Measurements from ENCODE around the gene PTPN2.
A peak's percentile ranks its signal among the peaks of the same experiment; 100 is the strongest.
"Not testable (repeated sequence)": the region's sequence is repeated elsewhere in the genome, so short reads cannot be mapped to it uniquely, and the experiment has no call there.

PTPN2 gene

DNA sequence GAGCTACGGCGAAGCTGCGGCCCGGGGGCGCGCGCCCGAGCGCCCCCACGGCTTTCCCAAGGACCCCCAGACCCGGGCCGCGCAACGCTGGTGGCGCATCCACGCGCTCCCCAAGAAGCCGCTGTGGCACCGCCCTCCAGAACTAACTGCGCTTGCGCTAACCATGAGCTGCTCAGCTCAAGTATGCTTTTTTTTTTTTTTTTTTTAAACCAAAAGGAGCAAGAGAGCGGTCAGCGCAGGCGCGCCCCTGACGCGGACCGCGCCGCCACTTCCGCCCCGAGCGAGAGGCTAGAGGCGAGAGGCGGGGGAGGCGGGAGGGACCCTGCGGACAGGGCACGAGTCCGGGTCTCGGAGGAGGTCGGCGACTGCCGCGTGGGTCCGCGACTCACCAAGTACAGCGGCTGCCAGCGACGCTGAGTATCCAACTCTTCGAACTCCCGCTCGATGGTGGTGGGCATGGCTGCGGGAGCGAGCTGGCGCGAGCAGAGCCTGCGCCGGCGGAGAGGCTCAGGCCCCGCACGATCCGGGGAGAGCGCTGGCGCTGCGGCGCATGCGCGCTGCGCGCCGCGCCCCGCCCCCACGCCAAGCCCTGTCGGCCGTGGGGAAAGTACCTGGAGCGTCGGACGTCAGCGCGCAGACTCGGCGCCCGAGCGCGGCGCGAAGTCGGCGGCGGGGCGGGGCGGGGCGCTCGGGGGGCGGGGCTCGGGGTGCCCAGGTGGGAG lies at the start of gene PTPN2:
Gene PTPN2 (minus strand): TSS at position 554 of the 722 bp plus-strand sequence. CDS start 96 bp downstream, at position 458.
- DNase-seq (ENCODE audit: low read depth in 2 of 2) = peak; percentile 84 to 90

DNA sequence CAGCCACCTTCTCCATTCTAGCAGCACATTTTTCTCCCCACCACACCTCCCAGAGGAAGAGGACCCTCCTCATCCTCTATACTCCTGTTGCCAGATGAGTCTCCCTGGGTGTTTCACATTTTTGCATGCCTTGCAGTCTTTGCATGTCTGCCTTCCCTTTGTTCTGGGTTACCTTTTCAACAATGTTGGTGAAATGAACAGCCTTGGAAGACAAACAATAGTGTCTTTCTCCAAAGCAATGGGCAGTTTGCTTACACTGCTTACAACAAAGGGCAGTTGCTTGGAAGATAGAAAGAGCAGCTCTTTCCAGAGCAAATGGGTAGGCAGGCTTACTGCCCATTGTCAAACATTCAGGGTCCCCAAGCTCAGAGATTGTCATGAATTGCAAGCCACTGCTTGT lies 49.3 kb upstream of the PTPN2 start:
- DNase-seq (ENCODE audit: low read depth in 2 of 2) = no peak

DNA sequence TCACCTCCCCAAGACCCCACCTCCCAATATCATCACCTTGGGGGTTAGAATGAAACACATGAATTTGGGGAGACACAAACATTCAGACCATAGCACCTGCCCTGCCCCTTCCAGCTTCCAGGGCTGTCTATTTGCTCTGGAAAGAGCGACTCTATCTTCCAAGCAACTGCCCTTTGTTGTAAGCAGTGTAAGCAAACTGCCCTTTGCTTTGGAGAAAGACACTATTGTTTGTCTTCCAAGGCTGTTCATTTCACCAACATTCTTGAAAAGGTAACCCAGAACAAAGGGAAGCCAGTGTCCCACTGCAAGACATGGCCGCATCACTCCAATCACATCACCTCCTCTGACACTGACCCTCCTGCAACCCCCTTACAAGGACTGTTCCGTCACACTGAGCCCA lies 46.9 kb upstream of the PTPN2 start:
- DNase-seq (ENCODE audit: low read depth in 2 of 2) = no peak

DNA sequence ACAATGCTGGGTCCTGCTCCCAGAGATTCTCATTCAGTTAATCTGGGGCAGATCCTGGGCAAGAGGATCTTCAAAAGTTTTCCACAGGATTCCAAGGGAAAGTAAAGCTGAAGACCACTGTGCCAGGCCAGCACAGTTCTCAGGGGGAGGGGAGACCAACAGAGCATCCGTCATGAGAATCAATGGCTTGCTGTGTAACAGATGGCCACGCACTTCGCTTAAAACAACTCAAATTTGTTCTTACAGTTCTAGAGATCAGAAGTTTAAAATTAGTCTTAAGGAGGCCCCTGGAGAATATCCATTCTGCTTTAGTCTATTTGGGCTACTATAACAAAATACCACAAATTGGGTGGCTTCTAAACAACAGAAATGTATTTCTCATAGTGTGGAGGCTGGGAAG lies 46.3 kb upstream of the PTPN2 start:
- no peak for DNase-seq (ENCODE audit: low read depth in 2 of 2)

DNA sequence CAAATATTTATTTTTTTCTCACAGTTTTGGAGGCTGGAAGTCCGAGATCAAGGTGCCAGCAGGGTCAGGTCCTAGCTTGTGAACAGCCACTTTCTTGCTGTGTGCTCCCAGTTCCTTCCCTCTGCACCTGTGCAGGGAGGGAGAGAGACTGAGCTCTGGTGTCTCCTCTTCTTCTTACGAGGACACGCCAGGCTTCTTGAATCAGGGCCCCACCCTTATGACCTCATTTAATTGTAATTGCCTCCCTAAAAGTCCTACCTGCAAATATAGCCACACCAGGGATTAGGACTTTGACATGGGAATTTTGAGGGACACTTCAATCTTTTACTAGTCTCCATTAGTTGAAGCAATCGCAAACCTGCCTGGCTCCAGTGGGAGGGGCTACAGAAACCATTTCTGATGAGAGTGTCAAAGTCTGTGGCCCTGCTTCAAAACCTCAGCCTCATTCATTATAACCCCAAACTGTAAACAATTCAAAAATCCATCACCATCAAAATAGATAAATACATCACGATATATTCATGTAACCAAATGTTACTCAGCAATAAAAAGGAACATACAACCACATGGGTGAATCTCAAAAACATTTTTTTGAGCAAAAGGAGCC lies 45.5 kb upstream of the PTPN2 start:
- no peak for DNase-seq (ENCODE audit: low read depth in 2 of 2)

DNA sequence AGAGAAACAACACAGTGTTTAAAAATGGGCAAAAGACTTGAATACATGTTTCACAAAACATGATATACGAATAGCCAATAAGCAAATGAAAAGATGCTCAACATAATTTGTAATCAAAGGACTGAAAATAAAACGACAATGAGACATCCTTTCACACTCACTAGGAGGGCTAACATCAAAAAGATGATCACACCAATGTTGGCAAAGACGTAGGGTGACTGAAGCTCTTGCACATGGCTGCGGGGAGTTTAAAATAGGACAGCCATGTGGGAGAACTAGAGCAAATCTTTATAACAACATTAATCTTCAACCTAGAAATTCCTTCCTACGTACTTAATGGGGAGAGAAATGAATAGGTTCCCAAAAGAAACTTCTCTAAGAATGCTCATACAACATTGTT lies 44.6 kb upstream of the PTPN2 start:
- DNase-seq (ENCODE audit: low read depth in 2 of 2) = no peak

DNA sequence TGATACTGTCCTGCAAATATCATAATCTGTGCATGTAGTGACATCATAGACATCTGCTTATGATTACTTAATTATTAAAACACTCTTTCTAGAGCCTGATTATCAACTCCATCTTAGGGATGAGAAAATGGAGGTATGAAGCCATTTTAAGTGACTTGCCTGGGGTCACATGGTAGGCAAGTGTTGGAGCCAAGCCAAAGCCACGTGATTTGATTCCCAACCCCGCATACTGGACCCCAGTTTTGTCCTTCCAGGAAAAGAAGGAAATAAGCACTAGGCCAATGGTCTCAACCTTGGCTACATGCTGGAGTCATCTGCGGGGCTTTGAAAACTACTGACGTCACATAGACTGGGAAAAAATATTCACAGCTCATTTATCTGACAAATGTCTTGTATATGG lies 44.2 kb upstream of the PTPN2 start:
- no peak for DNase-seq (ENCODE audit: low read depth in 2 of 2)

DNA sequence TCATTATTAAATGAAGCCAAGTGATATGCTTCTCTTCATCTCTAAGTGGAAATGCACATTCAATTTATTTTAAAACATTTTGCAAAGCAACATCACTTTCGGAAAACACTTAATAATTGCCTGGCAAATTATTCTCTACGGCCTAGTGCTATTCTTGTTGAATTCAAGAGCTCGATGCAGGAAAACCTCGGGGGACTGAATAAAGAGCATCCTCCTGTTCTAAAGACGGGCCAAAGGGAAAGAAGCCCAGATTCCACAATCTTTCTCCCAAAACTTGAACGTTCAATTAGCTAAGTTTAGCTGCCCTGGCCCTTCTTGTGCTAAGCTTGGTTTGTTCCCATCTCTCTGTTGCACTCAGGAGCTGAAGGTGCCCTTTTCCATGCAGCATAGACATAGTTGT lies 40.6 kb upstream of the PTPN2 start:
- no peak for DNase-seq (ENCODE audit: low read depth in 2 of 2)

DNA sequence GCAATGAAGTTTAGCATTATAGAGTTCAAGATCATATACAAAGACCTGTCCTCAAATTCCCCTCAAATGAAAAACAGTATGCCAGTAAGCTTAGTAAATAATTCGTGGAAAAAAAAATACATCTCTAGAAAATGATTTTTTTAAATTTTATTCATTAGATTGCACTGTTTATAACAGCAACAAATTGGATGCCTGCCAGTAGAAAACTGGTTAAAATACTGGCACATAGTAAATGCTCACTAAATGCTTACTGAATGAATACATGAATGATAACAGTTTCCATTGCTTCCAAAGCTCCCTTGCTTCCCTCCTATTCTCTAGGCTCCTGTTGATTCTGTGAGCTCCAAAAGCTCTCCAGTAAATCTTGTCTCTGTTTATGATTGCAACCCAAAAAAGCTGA lies 38.2 kb upstream of the PTPN2 start:
- DNase-seq (ENCODE audit: low read depth in 2 of 2) = no peak

DNA sequence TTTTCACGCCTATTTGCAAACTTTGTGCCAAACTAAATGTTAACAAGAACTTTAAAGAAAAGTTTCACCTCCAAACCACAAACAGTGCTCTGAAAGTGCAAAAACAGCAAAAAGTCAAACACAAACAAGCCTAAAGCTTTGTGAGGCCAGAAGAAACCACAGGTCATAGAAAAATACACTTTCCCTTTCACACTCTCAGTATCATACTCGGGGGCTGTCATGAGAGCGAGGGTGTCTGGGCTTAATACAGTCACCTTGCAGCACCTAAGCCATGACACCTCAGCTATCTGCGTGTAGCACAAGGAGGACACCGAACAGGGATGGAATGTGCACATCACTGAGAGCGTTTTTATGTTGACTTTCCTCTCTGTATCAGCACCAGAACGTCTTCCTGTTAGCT lies 37.1 kb upstream of the PTPN2 start:
- peak in 1 of 2 donors; percentile 14 for DNase-seq (ENCODE audit: low read depth in 2 of 2)

DNA sequence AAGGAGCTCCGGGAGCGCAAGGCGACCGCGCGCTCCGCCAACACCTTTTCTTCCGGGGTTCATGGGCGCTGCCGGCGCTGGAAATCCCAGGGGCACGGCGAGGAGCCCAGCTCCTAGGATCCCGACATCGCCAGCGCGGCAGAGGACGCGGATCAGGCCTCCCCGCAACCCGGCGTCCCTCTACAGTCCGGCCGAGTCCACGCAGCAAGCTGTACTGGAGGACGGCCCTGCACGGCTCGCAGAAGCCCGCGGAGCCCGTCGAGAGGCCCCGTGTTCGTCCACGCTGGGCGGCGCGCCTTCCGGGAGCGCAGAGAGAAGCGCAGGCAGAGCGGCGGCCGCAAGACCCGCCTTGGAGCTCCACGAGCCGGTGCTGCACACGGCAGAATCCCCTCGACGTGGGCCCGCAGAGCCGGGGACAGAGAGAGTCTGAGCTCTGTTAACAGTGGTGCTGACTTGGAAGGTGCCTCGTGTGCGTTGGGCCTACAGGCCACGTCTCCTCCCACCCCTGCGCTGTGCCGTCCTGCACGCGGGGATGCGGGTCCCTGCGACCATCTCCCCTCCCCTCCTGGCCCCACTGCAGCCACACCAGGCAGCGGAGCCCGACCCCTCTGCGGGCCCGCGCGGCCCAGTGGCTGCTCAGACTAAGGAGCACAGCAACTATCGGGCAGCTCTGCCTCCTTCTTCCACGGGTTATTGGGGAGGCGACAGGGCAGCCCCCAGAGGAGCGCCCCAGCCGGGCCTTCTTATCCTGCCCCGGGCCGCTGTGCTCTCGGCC lies 28.1 kb upstream of the PTPN2 start:
- DNase-seq (ENCODE audit: low read depth in 2 of 2) = no peak

DNA sequence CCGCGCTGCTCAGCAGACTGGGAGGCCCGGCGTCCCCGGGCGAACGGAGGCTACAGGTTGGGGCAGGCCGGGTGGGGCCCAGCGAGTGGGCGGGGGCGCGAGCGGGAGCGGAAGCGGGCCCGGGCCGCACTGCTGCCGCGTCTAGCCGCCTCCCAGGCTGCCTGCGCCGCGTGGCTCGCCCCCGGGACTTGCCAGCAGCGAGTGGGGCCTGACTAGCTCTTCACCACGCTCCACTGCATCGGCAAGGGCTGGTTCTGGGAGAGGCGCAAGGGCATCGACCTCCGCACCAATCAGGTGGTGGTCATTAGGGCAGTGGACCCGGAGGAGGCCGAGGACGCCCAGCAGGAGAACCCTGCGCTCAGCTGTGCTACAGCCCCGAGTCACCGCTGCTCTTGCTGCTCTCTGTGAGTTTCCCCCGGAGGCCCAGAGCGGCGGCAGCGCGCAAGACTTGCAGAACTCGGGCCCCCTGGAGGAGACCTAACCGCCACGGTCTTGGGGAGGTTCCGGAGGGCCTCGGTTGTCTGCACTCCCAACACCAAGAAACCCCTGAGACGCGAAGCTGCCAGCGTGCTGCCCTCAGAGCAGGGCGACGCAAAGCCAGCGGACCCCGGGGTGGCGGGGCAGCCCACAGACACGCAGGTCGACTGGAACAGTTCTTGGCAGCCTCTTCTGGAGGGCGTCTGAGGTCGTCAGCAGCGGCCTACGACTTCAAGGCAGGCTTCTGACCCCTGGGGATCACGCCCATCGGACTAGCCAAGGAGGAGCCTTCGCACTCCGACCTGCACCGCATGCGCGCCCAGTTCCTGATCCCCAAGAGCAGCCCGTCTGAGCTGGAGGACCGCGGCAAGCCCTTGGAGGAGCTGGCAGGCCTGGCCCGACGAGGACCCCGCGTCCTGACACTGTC lies 27.2 kb upstream of the PTPN2 start:
- peak; percentile 13 to 49 for DNase-seq (ENCODE audit: low read depth in 2 of 2)

DNA sequence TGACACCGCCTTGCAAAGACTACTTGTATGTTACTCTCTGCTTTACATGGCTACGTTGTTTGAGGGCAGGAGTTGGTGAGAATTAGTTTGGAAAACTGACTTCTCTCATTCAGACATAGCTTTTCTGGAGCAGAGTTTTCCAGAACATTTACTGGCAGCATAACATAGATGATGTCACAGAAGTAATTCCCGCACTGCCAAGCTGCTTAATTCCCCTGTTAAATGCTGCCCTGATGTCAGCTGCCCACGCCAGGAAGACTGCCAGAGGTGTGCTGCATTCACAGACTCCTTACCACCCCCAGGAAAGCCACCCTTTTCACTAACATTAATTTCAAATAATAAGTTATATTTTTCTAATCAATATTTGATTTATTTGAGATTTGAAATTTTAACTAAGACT lies 24.7 kb upstream of the PTPN2 start:
- no peak for DNase-seq (ENCODE audit: low read depth in 2 of 2)

DNA sequence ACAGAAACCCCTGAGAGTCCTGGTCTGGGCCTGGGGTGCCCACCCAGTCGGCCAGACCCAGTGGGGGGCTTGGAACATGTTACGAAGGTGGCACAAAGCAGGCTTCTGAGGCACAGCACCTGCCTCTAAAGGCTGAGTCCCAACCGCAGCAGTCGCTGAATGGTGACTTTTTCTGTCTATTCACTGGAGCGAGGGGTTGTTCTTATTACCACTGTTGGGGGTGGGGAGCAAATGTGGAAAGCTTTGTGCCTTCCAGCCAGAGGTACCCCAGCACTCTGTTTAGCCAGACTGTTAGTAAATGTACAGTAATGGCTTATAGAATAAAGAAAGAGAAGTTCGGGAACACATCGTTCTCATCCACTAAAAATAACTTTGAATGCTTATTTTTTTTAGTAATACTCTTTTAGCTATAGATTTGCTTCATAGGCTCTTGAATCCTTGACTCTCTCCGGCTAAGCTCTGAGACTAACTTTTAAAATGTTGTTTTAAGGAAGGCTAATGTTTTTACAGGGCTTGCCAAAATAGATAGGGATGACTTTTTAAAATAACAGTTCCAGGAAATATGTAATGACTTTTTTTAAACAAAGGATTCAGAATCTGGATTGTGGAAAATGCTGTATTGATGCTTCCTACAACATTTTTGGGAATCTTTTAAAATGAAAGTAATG lies 23.4 kb upstream of the PTPN2 start:
- DNase-seq (ENCODE audit: low read depth in 2 of 2) = no peak

DNA sequence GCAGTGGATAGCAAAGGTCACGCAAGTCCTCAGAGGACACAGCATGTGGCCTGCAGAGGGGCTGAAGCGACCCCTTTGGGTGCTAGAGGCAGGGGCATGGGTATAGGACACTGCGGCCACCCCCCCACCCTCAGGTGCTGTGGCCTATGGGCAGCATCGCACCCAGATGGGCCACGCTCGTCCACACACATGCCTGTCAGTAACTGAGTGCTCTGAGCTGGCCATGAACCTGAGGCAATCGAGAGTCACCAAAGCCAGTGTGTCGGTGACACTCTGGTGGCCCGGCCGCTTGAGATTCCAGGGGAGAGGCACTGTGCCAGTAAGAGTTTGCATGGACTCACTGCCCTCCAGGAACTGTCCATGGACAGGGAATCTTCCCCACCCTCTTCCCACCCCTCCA lies 22.7 kb upstream of the PTPN2 start:
- DNase-seq (ENCODE audit: low read depth in 2 of 2) = no peak

DNA sequence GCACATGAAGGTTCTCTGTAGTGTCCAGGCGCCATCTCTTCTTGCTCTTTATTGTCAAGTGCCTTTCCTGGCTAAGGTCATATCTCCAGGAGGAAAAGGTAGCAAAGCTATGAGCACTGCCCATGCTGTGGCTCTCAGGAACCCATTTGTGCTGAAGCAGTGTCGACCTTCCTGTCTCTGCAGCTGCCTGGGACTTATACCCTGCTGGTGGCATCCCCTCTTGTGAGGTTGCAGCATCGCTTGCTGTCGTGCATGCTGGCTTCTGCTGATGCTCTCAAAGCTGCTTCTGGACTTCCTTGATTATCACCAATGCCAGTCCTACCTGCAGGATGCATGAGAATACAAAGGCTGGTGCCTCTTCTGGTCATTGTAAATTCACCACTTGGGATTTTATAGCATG lies 22.1 kb upstream of the PTPN2 start:
- DNase-seq (ENCODE audit: low read depth in 2 of 2) = no peak

DNA sequence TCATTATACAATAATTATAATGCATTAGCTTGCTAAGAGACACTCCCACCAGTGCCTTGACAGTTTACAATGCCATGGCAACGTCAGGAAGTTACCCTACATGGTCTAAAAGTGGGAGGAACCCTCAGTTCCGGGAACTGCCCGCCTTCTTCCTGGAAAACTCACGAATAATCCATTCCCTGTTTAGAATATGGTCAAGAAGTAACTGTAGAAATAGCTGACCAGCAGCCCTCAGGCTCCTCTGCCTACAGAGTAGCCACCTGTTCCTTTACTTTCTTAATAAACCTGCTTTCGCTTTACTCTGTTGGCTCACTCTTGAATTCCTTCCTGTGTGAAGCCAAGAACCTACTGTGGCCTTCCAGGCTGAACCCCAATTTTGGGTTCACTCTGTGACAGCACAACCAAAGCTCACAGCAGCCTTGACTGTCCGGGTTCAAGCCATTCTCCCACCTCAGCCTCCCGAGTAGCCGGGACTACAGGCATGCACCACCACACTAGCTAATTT lies 20.0 kb upstream of the PTPN2 start:
- DNase-seq (ENCODE audit: low read depth in 2 of 2) = no peak

DNA sequence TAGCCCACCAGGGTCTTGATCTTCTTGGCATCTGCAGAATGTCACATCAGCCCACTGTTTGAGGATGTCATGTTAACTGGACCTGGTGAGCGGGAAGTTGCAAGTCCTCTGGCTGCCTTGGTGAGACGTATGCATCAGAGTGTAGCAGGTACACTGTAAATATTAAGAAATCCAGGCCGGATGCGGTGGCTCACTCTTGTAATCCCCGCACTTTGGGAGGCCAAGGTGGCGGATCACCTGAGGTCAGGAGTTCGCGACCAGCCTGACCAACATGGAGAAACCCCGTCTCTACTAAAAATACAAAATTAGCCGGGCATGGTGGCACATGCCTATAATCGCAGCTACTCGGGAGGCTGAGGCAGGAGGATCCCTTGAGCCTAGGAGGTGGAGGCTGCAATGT lies 17.2 kb upstream of the PTPN2 start:
- not testable (repeated sequence) for DNase-seq (ENCODE audit: low read depth in 2 of 2)

DNA sequence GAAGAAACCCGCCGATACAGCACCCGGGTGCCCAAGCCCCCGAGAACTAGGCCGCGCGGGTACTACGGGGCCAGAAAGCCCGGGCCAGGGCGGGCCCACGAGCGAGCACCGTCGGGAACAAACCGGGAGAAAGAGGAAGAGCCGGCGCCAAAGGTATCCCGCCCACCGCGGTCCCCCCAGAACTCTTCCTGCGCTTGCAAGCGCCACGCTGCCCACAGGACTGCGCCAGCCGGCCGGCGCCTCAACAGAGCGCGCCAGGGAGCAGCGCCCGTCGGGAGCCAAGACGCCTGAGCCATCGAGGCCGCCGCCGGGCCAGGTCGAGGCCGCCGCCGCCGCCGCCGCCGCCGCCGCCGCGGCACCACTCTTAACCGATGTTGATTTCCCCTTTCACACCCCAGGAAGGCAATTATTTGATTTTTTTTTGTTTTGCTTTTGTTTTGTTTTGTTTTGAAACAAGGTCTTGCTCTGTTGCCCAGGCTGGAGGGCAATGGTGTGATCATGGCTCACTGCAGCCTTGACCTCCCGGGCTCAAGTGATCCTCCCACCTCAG lies 12.8 kb upstream of the PTPN2 start:
- DNase-seq (ENCODE audit: low read depth in 2 of 2) = not testable (repeated sequence)

DNA sequence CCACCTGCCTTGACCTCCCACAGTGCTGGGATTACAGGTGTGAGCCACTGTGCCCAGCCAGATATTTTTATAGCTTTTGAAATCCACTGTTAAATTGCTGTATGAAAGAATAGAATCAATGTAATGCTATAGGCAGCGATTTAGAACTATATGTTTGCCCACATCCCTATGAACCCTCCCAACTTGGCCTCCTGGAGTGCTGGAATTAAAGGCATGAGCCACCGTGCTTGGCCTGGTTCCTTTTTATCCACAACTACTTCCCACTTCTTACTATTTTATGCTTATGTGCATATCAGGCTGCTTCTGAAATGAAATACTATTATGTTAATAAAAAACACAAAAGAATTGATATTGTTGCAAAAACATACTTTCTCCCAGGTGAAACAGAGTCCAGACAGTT lies 11.6 kb upstream of the PTPN2 start:
- DNase-seq (ENCODE audit: low read depth in 2 of 2) = no peak

DNA sequence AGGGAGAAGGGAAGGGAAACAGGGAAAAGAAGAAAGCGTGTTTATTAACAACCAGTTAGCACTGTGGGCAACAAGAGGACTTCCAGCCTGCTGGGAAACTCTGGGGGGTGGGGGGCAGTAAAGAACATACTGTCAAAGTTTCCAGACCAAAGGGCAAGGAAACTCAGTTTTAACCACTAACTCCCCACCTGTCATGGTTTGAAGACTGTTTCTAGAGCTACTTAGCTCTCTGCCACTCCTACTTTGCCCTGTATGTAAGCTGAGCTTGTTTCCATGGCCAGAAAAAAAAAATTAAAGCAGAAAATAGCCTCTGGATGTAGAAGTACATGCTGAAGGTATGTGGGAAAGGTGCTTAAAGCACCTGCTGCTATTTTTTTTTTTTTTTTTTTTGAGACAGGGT lies 11.0 kb upstream of the PTPN2 start:
- no peak for DNase-seq (ENCODE audit: low read depth in 2 of 2)
